Endothelial cell of umbilical vein (primary cell): Measurements from ENCODE around the gene OSBPL6. TPM values are rescaled to one million over a fixed set of nuclear protein-coding genes. Genes with fewer than 3 reads are reported as not detected.

Experiments
- BruUV-seq: library from RNA; stranded (reverse); fragments of 400-500 nt; replicated peaks from 2 replicates; lab custom pipeline; 2021; lab: Mats Ljungman, UMichigan
- CTCF ChIA-PET: fragments of 300-600, 350-600 bp; sonication (Branson Sonifier 250); formaldehyde crosslinking; loops from one replicate; lab custom pipeline; 2021; ENCODE audit warnings: antibody characterized with exemption, inconsistent platforms; lab: Charles Lee
- POLR2A ChIA-PET: fragments of 300-600, 350-600 bp; sonication (Branson Sonifier 250); formaldehyde crosslinking; loops from one replicate; lab custom pipeline; 2021; ENCODE audit warnings: antibody characterized with exemption, inconsistent platforms; lab: Charles Lee
- DNase-seq: peaks from one replicate; pipeline ENCODE4 v3.0.0-alpha.2; 2011; ENCODE audit warnings: low read depth, low spot score
- FAIRE-seq: peaks from 2 replicates; lab custom pipeline; 2011; peaks lifted over from hg19 to GRCh38; lab: Jason Lieb, UNC
- H2AFZ ChIP-seq: 2 replicates; pipeline ENCODE4 v1.6.0; 2012; ENCODE audit warnings: low read depth, low read length, control low read depth, inconsistent platforms
- H3K27ac ChIP-seq: 2 replicates; pipeline ENCODE4 v1.5.1; 2011; ENCODE audit warnings: low read depth, mild to moderate bottlenecking, control low read depth, low read length, moderate library complexity; ENCODE audit not compliant: insufficient read depth
- H3K27me3 ChIP-seq, 2 experiments: 2 replicates each; pipeline versions ENCODE4 v1.6.0 to v1.6.1; 2011; ENCODE audit warnings: low read length in 2 of 2, mixed read lengths in 1 of 2; ENCODE audit not compliant: control insufficient read depth in 2 of 2, insufficient read depth in 2 of 2
- H3K36me3 ChIP-seq, 2 experiments: 2 replicates in 1 of 2; 3 replicates in 1 of 2; pipeline ENCODE4 v1.5.1; 2011; ENCODE audit warnings: low read length in 2 of 2, mild to moderate bottlenecking in 1 of 2, moderate library complexity in 1 of 2; ENCODE audit not compliant: control insufficient read depth in 2 of 2, insufficient read depth in 2 of 2; ENCODE audit errors: extremely low read depth in 1 of 2
- H3K4me1 ChIP-seq: 3 replicates; pipeline ENCODE4 v1.5.1; 2011; ENCODE audit warnings: mild to moderate bottlenecking, low read length; ENCODE audit not compliant: control insufficient read depth, insufficient read depth; ENCODE audit errors: extremely low read depth
- H3K4me2 ChIP-seq: 2 replicates; pipeline ENCODE4 v1.6.1; 2011; ENCODE audit warnings: low read length, control low read depth, mixed read lengths; ENCODE audit not compliant: insufficient read depth
- H3K4me3 ChIP-seq, 3 experiments: fragments of 200-600 bp in 1 of 3; sonication (generic), shearing (Covaris generic) in 1 of 3; replicated peaks in 1 of 3; 2 replicates each; pipeline ENCODE4 v1.5.1; 2011 to 2016; ENCODE audit warnings: control low read depth in 3 of 3, low read length in 3 of 3, mild to moderate bottlenecking in 2 of 3, inconsistent platforms in 1 of 3, low read depth in 1 of 3, moderate library complexity in 1 of 3; ENCODE audit not compliant: insufficient read depth in 1 of 3
- H3K79me2 ChIP-seq: 2 replicates; pipeline ENCODE4 v1.6.0; 2012; ENCODE audit warnings: low read length, inconsistent platforms; ENCODE audit not compliant: control insufficient read depth, insufficient read depth
- H3K9ac ChIP-seq: replicated peaks from 2 replicates; pipeline ENCODE3; 2011; ENCODE audit warnings: low read length, control low read depth; ENCODE audit not compliant: insufficient read depth; ENCODE audit errors: extremely low read depth
- H3K9me1 ChIP-seq: replicated peaks from 3 replicates; pipeline ENCODE4 v1.6.0; 2011; ENCODE audit warnings: mild to moderate bottlenecking, low read length; ENCODE audit not compliant: control insufficient read depth, insufficient read depth; ENCODE audit errors: extremely low read depth
- H3K9me3 ChIP-seq: replicated peaks from 2 replicates; pipeline ENCODE4 v1.5.1; 2012; ENCODE audit warnings: low read length, inconsistent platforms; ENCODE audit not compliant: control insufficient read depth, insufficient read depth
- H4K20me1 ChIP-seq: replicated peaks from 2 replicates; pipeline ENCODE3; 2011; ENCODE audit warnings: mild to moderate bottlenecking, low read length; ENCODE audit not compliant: control insufficient read depth, insufficient read depth; ENCODE audit errors: extremely low read depth
- CTCF ChIP-seq, 2 donors: IDR thresholded peaks; 1 replicate in 1 of 2; 2 replicates in 1 of 2; pipeline ENCODE4 v1.5.1; 2011; ENCODE audit warnings: low read length in 2 of 2, mild to moderate bottlenecking in 2 of 2, moderate library complexity in 2 of 2, control low read depth in 1 of 2, inconsistent platforms in 1 of 2, low read depth in 1 of 2; ENCODE audit not compliant: insufficient read depth in 1 of 2; ENCODE audit errors: extremely low read depth in 1 of 2
- EZH2 ChIP-seq: IDR thresholded peaks from 2 replicates; pipeline ENCODE4 v1.6.1; 2012; ENCODE audit warnings: borderline replicate concordance, low read depth, mild to moderate bottlenecking, moderate library complexity, low read length, inconsistent platforms; ENCODE audit not compliant: severe bottlenecking
- FOS ChIP-seq: IDR thresholded peaks from 2 replicates; pipeline ENCODE4 v1.6.1; 2011; ENCODE audit warnings: mild to moderate bottlenecking, low read length, moderate library complexity, borderline replicate concordance; ENCODE audit not compliant: insufficient read depth
- GATA2 ChIP-seq: IDR thresholded peaks from 2 replicates; pipeline ENCODE4 v1.7.0; 2011; ENCODE audit warnings: low read depth, mild to moderate bottlenecking, moderate library complexity, mixed read lengths, low read length; ENCODE audit not compliant: insufficient read length, insufficient read depth
- JUN ChIP-seq: IDR thresholded peaks from 2 replicates; pipeline ENCODE4 v1.6.1; 2011; ENCODE audit warnings: borderline replicate concordance, low read depth; ENCODE audit not compliant: insufficient read length, insufficient read depth
- MAX ChIP-seq: IDR thresholded peaks from 2 replicates; pipeline ENCODE4 v1.6.1; 2011; ENCODE audit not compliant: insufficient read depth, insufficient read length
- MYC ChIP-seq: IDR thresholded peaks from one replicate; pipeline ENCODE4 v1.6.1; 2011; ENCODE audit warnings: mild to moderate bottlenecking, low read depth, low read length
- POLR2A ChIP-seq: IDR thresholded peaks from 2 replicates; pipeline ENCODE4 v1.6.1; 2012; ENCODE audit warnings: low read depth, mild to moderate bottlenecking, control low read depth, low read length
- POLR2AphosphoS5 ChIP-seq: IDR thresholded peaks from 2 replicates; pipeline ENCODE4 v1.6.1; 2012; ENCODE audit warnings: low read depth, mild to moderate bottlenecking, control low read depth, low read length, moderate library complexity; ENCODE audit not compliant: insufficient read depth
- dilution Hi-C: fragments of 300-500 bp; cut with MboI; formaldehyde crosslinking; loops from one replicate; pipeline ENCODE4 v1.15.0; 2019; ENCODE audit warnings: low sequenced_read_pairs; ENCODE audit not compliant: extremely low pct_ligation_motif_present
- intact Hi-C: fragments of 100-400 bp; cut with micrococcal nuclease; formaldehyde crosslinking; loops from one replicate; pipeline ENCODE4 v1.10.0; 2022
- polyA plus RNA-seq, 4 experiments: library from polyadenylated mRNA; depleted of rRNA in 3 of 4; stranded (reverse) in 3 of 4; unstranded in 1 of 4; fragments of >200 nt; gene quantifications; 2 replicates each; pipeline versions ENCODE4 v1.2.1 to v1.2.3, GENCODE V29; 2011 to 2012; ENCODE audit warnings: missing spikeins in 1 of 4
- total RNA-seq: library from RNA; stranded (reverse); gene quantifications from 2 replicates; pipeline ENCODE4 v1.2.3, GENCODE V29; 2021

Gene OSBPL6
- total and polyA plus RNA-seq, 2 donors (not counting 3 experiments of a cell fraction or from before 2014, with no cell fraction given): 1.5 to 2.3 TPM

GRCh38 chr2:178191004-178191508 lies 3.3 kb upstream of the OSBPL6 start:
- dilution Hi-C loops: no loop called here
- TF ChIP-seq JUN (no peak), MYC (no peak), FOS (no peak), POLR2A (no peak), CTCF (IDR thresholded peaks at IDR 0.05; ENCODE audit: extremely low read depth in 1 of 2, insufficient read depth in 1 of 2, low read depth in 1 of 2, low read length in 2 of 2) (no peak), GATA2 (no peak), POLR2AphosphoS5 (no peak), EZH2 (no peak), MAX (no peak)
- Histone ChIP-seq H3K9me3 (no peaks in the 10 kb centered on the region), H3K36me3 (no peaks in the 10 kb centered on the region), H3K4me3 (no peak overlapping the region), H3K9me1 (no peaks in the 10 kb centered on the region), H3K27me3 (peaks cover 11% of the 10 kb centered on the region in 2 experiments), H3K27ac (no peak overlapping the region), H2AFZ (no peak overlapping the region), H3K4me2 (no peak overlapping the region), H3K79me2 (no peaks in the 10 kb centered on the region), H4K20me1 (no peaks in the 10 kb centered on the region), H3K4me1 (peaks cover 8% of the 10 kb centered on the region), H3K9ac (no peak overlapping the region)
- DNase-seq (no peak), FAIRE-seq (no peak)
- ChIA-PET POLR2A (no interaction called here), CTCF (interaction anchor here (0.7 to 1.0 kb wide), 4 partner anchors 9 to 1984 kb away, joined by 3 read pairs; no protein-coding TSS in a partner anchor)
- intact Hi-C loops: no loop called here
- BruUV-seq: no TSS peak
